ENCODE data around the gene CTBP2. TPM values are rescaled to one million over a fixed set of nuclear protein-coding genes. Genes with fewer than 3 reads are reported as not detected.
A peak's percentile ranks its signal among the peaks of the same experiment; 100 is the strongest.

CTBP2 gene
- total RNA-seq (100 to 1,000 TPM in 2 of 5 donors, 10 to 100 TPM in 3; 58.6 to 169 (median 80.5) TPM), polyA plus RNA-seq (10 to 100 TPM; 21.3 to 41.2 (median 34.6) TPM)
- long read RNA-seq, donor 1, full-length matches to known transcripts = 3 of 3 reads
- long read RNA-seq, donor 1, partial matches to known transcripts = 0 of 3 reads
- long read RNA-seq, donor 1, other reads (novel, unspliced or antisense) = 0 of 3 reads
- long read RNA-seq, donor 2, full-length matches to known transcripts = 9 of 9 reads
- long read RNA-seq, donor 2, partial matches to known transcripts = 0 of 9 reads
- long read RNA-seq, donor 2, other reads (novel, unspliced or antisense) = 0 of 9 reads
- long read RNA-seq, donor 3, full-length matches to known transcripts = 4 of 4 reads
- long read RNA-seq, donor 3, partial matches to known transcripts = 0 of 4 reads
- long read RNA-seq, donor 3, other reads (novel, unspliced or antisense) = 0 of 4 reads
- long read RNA-seq, donor 4 = 0 reads
- long read RNA-seq, donor 5, full-length matches to known transcripts = 6 of 11 reads
- long read RNA-seq, donor 5, partial matches to known transcripts = 5 of 11 reads
- long read RNA-seq, donor 5, other reads (novel, unspliced or antisense) = 0 of 11 reads
- long read RNA-seq, donor 6, full-length matches to known transcripts = 11 of 16 reads
- long read RNA-seq, donor 6, partial matches to known transcripts = 5 of 16 reads
- long read RNA-seq, donor 6, other reads (novel, unspliced or antisense) = 0 of 16 reads
- long read RNA-seq, donor 7, full-length matches to known transcripts = 14 of 14 reads
- long read RNA-seq, donor 7, partial matches to known transcripts = 0 of 14 reads
- long read RNA-seq, donor 7, other reads (novel, unspliced or antisense) = 0 of 14 reads
- long read RNA-seq, donor 8, full-length matches to known transcripts = 8 of 8 reads
- long read RNA-seq, donor 8, partial matches to known transcripts = 0 of 8 reads
- long read RNA-seq, donor 8, other reads (novel, unspliced or antisense) = 0 of 8 reads
- long read RNA-seq, donor 9, full-length matches to known transcripts = 4 of 10 reads
- long read RNA-seq, donor 9, partial matches to known transcripts = 6 of 10 reads
- long read RNA-seq, donor 9, other reads (novel, unspliced or antisense) = 0 of 10 reads
- long read RNA-seq, donor 10, full-length matches to known transcripts = 2 of 2 reads
- long read RNA-seq, donor 10, partial matches to known transcripts = 0 of 2 reads
- long read RNA-seq, donor 10, other reads (novel, unspliced or antisense) = 0 of 2 reads

GRCh38 chr10:125159932-125160855 lies at the start of gene CTBP2:
Gene CTBP2 (minus strand): TSS chr10:125160563.
- Histone ChIP-seq H3K4me1 (peaks cover 25 to 46% (median 38%) of the 10 kb centered on the region in 4 donors), H3K27ac (peak within 1 kb of the TSS; percentile 96 to 100 (median 98)), H3K9me3 (no peaks in the 10 kb centered on the region), H3K36me3 (no peaks in the 10 kb centered on the region), H3K27me3 (no peaks in the 10 kb centered on the region), H3K4me3 (peak within 1 kb of the TSS; percentile 78 to 92 (median 88))
- TF ChIP-seq POLR2AphosphoS5 (IDR thresholded peaks at IDR 0.05) (peak in 1 of 3 donors; percentile 26), EP300 (IDR thresholded peaks at IDR 0.05) (no peak)
- intact Hi-C loops (cut with DNase I; ENCODE audit: low total_unique reads) = no loop called here
- 0 to 1% (median 0%) methylated on average over 40 to 98 of the region's 103 CpGs for WGBS, 5 donors
- DNase-seq = peak; percentile 54 to 82

- no peak overlapping the region for H3K27ac ChIP-seq
- no peaks in the 10 kb centered on the region for H3K9me3 ChIP-seq
- no peak for DNase-seq
- intact Hi-C loops (cut with DNase I; ENCODE audit: low total_unique reads) = no loop called here
- WGBS, 5 donors = 61 to 72% (median 68%) methylated on average over 10 of the region's 10 CpGs
- no peaks in the 10 kb centered on the region for H3K27me3 ChIP-seq
- no peaks in the 10 kb centered on the region for H3K36me3 ChIP-seq
- TF ChIP-seq EP300 (IDR thresholded peaks at IDR 0.05) = no peak
- TF ChIP-seq CTCF (IDR thresholded peaks at IDR 0.05) = no peak
- TF ChIP-seq POLR2A (IDR thresholded peaks at IDR 0.05) = no peak
- no peak for TF ChIP-seq POLR2AphosphoS5 (IDR thresholded peaks at IDR 0.05)
- H3K4me1 ChIP-seq = no peaks in the 10 kb centered on the region
- no peak overlapping the region for H3K4me3 ChIP-seq
These were observed 49.4 kb upstream of the CTBP2 start for GRCh38 chr10:125209591-125210355.

GRCh38 chr10:125208854-125209565 lies 48.6 kb upstream of the CTBP2 start:
- no peak overlapping the region for H3K4me3 ChIP-seq
- intact Hi-C loops (cut with DNase I; ENCODE audit: low total_unique reads) = no loop called here
- WGBS, 5 donors = 74 to 84% (median 82%) methylated on average over 14 to 23 of the region's 23 CpGs
- H3K27ac ChIP-seq = no peak overlapping the region
- no peaks in the 10 kb centered on the region for H3K4me1 ChIP-seq
- DNase-seq = no peak
- no peaks in the 10 kb centered on the region for H3K27me3 ChIP-seq
- no peaks in the 10 kb centered on the region for H3K36me3 ChIP-seq
- H3K9me3 ChIP-seq = no peaks in the 10 kb centered on the region
- no peak for TF ChIP-seq POLR2AphosphoS5 (IDR thresholded peaks at IDR 0.05)
- TF ChIP-seq CTCF (IDR thresholded peaks at IDR 0.05) = no peak
- no peak for TF ChIP-seq POLR2A (IDR thresholded peaks at IDR 0.05)
- TF ChIP-seq EP300 (IDR thresholded peaks at IDR 0.05) = no peak

All from stomach (tissue), 19 donors.